HEK293 (cell line): ENCODE measurements around the gene ICE1.

ENCODE experiments used
- CTCF ChIP-seq: fragments of 450-650 bp; formaldehyde crosslinking; IDR thresholded peaks from 2 replicates; pipeline ENCODE4 v1.5.1; 2016; ENCODE audit warnings: missing biosample characterization, missing genetic modification characterization
- INSM2 ChIP-seq: fragments of 450-650 bp; formaldehyde crosslinking; IDR thresholded peaks from 2 replicates; pipeline ENCODE4 v1.5.1; 2016; ENCODE audit warnings: missing biosample characterization, missing genetic modification characterization
- REST ChIP-seq: fragments of 450-650 bp; formaldehyde crosslinking; IDR thresholded peaks from 2 replicates; pipeline ENCODE4 v1.5.1; 2016; ENCODE audit warnings: missing biosample characterization, missing genetic modification characterization
- ZBTB44 ChIP-seq: fragments of 450-650 bp; IDR thresholded peaks from 2 replicates; pipeline ENCODE4 v1.5.1; 2018; ENCODE audit warnings: missing biosample characterization, mild to moderate bottlenecking, missing genetic modification characterization
- ZBTB49 ChIP-seq: fragments of 450-650 bp; formaldehyde crosslinking; IDR thresholded peaks from 2 replicates; pipeline ENCODE4 v1.5.1; 2016; ENCODE audit warnings: missing biosample characterization, missing genetic modification characterization, low read depth
- ZFP3 ChIP-seq: fragments of 450-650 bp; formaldehyde crosslinking; IDR thresholded peaks from 2 replicates; pipeline ENCODE4 v1.5.1; 2016; ENCODE audit warnings: low read depth, missing biosample characterization, missing genetic modification characterization
- ZNF148 ChIP-seq: fragments of 450-650 bp; formaldehyde crosslinking; IDR thresholded peaks from 2 replicates; pipeline ENCODE4 v1.5.0; 2017; ENCODE audit warnings: missing biosample characterization, missing genetic modification characterization, borderline replicate concordance
- ZNF274 ChIP-seq, 2 experiments: fragments of 200-500 bp in 1 of 2; fragments of 450-650 bp in 1 of 2; sonication (Bioruptor generic) in 1 of 2; formaldehyde crosslinking in 1 of 2; IDR thresholded peaks; 2 replicates each; pipeline versions ENCODE4 v1.5.1 to v1.6.1; 2014 to 2016; ENCODE audit warnings: borderline replicate concordance in 1 of 2, inconsistent platforms in 1 of 2, low read length in 1 of 2, missing biosample characterization in 1 of 2, missing genetic modification characterization in 1 of 2
- ZNF580 ChIP-seq: fragments of 450-650 bp; formaldehyde crosslinking; IDR thresholded peaks from 2 replicates; pipeline ENCODE4 v1.5.1; 2016; ENCODE audit warnings: missing biosample characterization, missing genetic modification characterization
- ZNF677 ChIP-seq: fragments of 450-650 bp; IDR thresholded peaks from 2 replicates; pipeline ENCODE4 v1.5.0; 2018; ENCODE audit warnings: missing biosample characterization, mild to moderate bottlenecking, missing genetic modification characterization, moderate library complexity
- ZNF701 ChIP-seq: fragments of 450-650 bp; formaldehyde crosslinking; IDR thresholded peaks from 2 replicates; pipeline ENCODE4 v1.5.1; 2016; ENCODE audit warnings: missing biosample characterization, missing genetic modification characterization

- TF ChIP-seq ZBTB49 (no peak), CTCF (tag by site-specific recombination) (no peak), ZNF148 (tag by site-specific recombination) (no peak), ZFP3 (tag by site-specific recombination) (no peak), ZNF677 (tag by site-specific recombination) (no peak), ZNF701 (tag by site-specific recombination) (no peak), ZNF274 (IDR thresholded peaks at IDR 0.05; ENCODE audit: low read length) (no peak), ZNF274 (tag by site-specific recombination; IDR thresholded peaks at IDR 0.05; ENCODE audit: borderline replicate concordance) (no peak), INSM2 (no peak), ZBTB44 (tag by site-specific recombination) (no peak), ZNF580 (tag by site-specific recombination) (no peak), REST (no peak)
Observed at GRCh38 chr5:5405441-5405840, 17.0 kb upstream of the ICE1 start.
